Measurements from ENCODE around the gene TMEM169. TPM values are rescaled to one million over a fixed set of nuclear protein-coding genes. Genes with fewer than 3 reads are reported as not detected.

TMEM169 gene
- total and polyA plus RNA-seq, 2 of the 13 experiments (the other 11 are each of a cell fraction or from before 2014, with no cell fraction given): 1.5 to 4.5 TPM

GRCh38 chr2:216107320-216107719, 25.6 kb downstream of the TMEM169 start:
- no peaks in the 10 kb centered on the region for H3K9me3 ChIP-seq (ENCODE audit: low read length)
- peak overlapping the region; percentile 69 for H3K27ac ChIP-seq (ENCODE audit: extremely low read length, insufficient read depth, low read length)
- WGBS (ENCODE audit: low lambda C conversion rate): 62% methylated on average over 8 of the region's 8 CpGs
- H3K4me3 ChIP-seq (replicated peaks in 1 of 3; ENCODE audit: insufficient read depth in 1 of 3, low read depth in 2 of 3, low read length in 3 of 3): peak overlapping the region; percentile 37 to 98 (median 66)
- in situ Hi-C loops (cut with HindIII; ENCODE audit: extremely low pct_ligation_motif_present, low pct_unique_long_range_greater_than_20kb): no loop called here
- H3K4me2 ChIP-seq (ENCODE audit: low read depth, low read length): peak overlapping the region; percentile 93
- ATAC-seq (peak; percentile 8), FAIRE-seq (no peak), DNase-seq (ENCODE audit: low spot score) (no peak)
- H4K20me1 ChIP-seq (ENCODE audit: insufficient read depth, low read length): no peaks in the 10 kb centered on the region
- no peaks in the 10 kb centered on the region; a peak in 1 of 5 replicates for H3K27me3 ChIP-seq (ENCODE audit: control insufficient read depth in 1 of 2, insufficient read depth in 2 of 2, low read length in 2 of 2)
- H3K36me3 ChIP-seq (replicated peaks in 1 of 2; ENCODE audit: control insufficient read depth in 1 of 2, insufficient read depth in 2 of 2, low read length in 2 of 2): peaks cover 0 to 15% of the 10 kb centered on the region in 2 experiments; a peak in 4 of 5 replicates
- H3K4me1 ChIP-seq (ENCODE audit: insufficient read depth, low read length): peaks cover 52% of the 10 kb centered on the region
- H2AFZ ChIP-seq (ENCODE audit: low read length): peak overlapping the region; percentile 99
- POLR2A ChIA-PET: interaction anchor here (0.8 to 6.9 kb wide), 9 partner anchors 15 to 92 kb away, joined by 3 to 131 read pairs (median 7); partner anchors contain the start of genes PECR and TMEM169
- peaks cover 31% of the 10 kb centered on the region for H3K79me2 ChIP-seq (ENCODE audit: insufficient read depth, low read length)
- intact Hi-C loops (cut with micrococcal nuclease; ENCODE audit: unreplicated experiment): no loop called here
- BruUV-seq (replicated peaks): no TSS peak
- CTCF ChIA-PET (ENCODE audit: low intra/inter-chr PET ratio, low total read pairs): no interaction called here
- H3K9ac ChIP-seq (ENCODE audit: insufficient read depth, low read depth, low read length): peak overlapping the region; percentile 93
- TF ChIP-seq ZNF574 (CRISPR knock-in tag; IDR thresholded peaks at IDR 0.05): no peak
- TF ChIP-seq MTF2 (CRISPR knock-in tag; IDR thresholded peaks at IDR 0.05; ENCODE audit: borderline replicate concordance): no peak
- TF ChIP-seq ZKSCAN8 (CRISPR knock-in tag; IDR thresholded peaks at IDR 0.05; ENCODE audit: borderline replicate concordance): no peak
- TF ChIP-seq NCOA1 (CRISPR knock-in tag; IDR thresholded peaks at IDR 0.05): peak; percentile 59; the same call in 1 of the 2 replicates
- TF ChIP-seq ZNF644 (CRISPR knock-in tag; IDR thresholded peaks at IDR 0.05; ENCODE audit: low read depth): no peak
- no peak for TF ChIP-seq GPN1 (CRISPR knock-in tag; IDR thresholded peaks at IDR 0.05; ENCODE audit: borderline replicate concordance)
- 0 out of 2 replicates have a peak, but pooled peaks have one; percentile 20 for TF ChIP-seq ZFP91 (CRISPR knock-in tag; IDR thresholded peaks at IDR 0.05; ENCODE audit: borderline replicate concordance)
- no peak for TF ChIP-seq HMGA1 (CRISPR knock-in tag; conservative IDR thresholded peaks at IDR 0.05)
- 0 out of 4 replicates have a peak, but pooled peaks of 1 of the 2 experiments have one; percentile 0 for TF ChIP-seq KLF16 (CRISPR knock-in tag; IDR thresholded peaks at IDR 0.05)
- TF ChIP-seq RARG (CRISPR knock-in tag; IDR thresholded peaks at IDR 0.05; ENCODE audit: low read depth): no peak
- TF ChIP-seq CREB1 (IDR thresholded peaks at IDR 0.05): no peak
- no peak for TF ChIP-seq CREB1 (CRISPR knock-in tag; IDR thresholded peaks at IDR 0.05)
- TF ChIP-seq HMGXB3 (CRISPR knock-in tag; IDR thresholded peaks at IDR 0.05; ENCODE audit: borderline replicate concordance): 0 out of 2 replicates have a peak, but pooled peaks have one; percentile 12
- peak; percentile 64; the same call in 1 of the 2 replicates for TF ChIP-seq ZNF770 (CRISPR knock-in tag; IDR thresholded peaks at IDR 0.05)
